RKO (cell line): ENCODE measurements around the gene SRGAP3.

Experiments used
- DNase-seq: peaks from one replicate; pipeline ENCODE4 v3.0.0-alpha.2; 2016; ENCODE audit warnings: low spot score

Gene SRGAP3

GRCh38 chr3:9081184-9081818 lies 168.1 kb downstream of the SRGAP3 start:
- DNase-seq = no peak

GRCh38 chr3:9080163-9080562 lies 169.3 kb downstream of the SRGAP3 start:
- DNase-seq = no peak

- no peak for DNase-seq
Measured at GRCh38 chr3:9079676-9080075, 169.8 kb downstream of the SRGAP3 start.

- no peak for DNase-seq
Measured at GRCh38 chr3:9078561-9079240, 170.7 kb downstream of the SRGAP3 start.

GRCh38 chr3:9077029-9077428 lies 172.4 kb downstream of the SRGAP3 start:
- no peak for DNase-seq

- DNase-seq = no peak
Measured at GRCh38 chr3:9075762-9076161, 173.7 kb downstream of the SRGAP3 start.

GRCh38 chr3:9074079-9074478 lies 175.4 kb downstream of the SRGAP3 start:
- DNase-seq = no peak

GRCh38 chr3:9072667-9073009 lies 176.8 kb downstream of the SRGAP3 start:
- DNase-seq = no peak

GRCh38 chr3:9071936-9072666 lies 177.3 kb downstream of the SRGAP3 start:
- DNase-seq = no peak

- DNase-seq = no peak
Measured at GRCh38 chr3:9070961-9071360, 178.5 kb downstream of the SRGAP3 start.

- no peak for DNase-seq
Measured at GRCh38 chr3:9069971-9070370, 179.5 kb downstream of the SRGAP3 start.

- DNase-seq = no peak
Measured at GRCh38 chr3:9068051-9068450, 181.4 kb downstream of the SRGAP3 start.

GRCh38 chr3:9067352-9067975 lies 182.0 kb downstream of the SRGAP3 start:
- DNase-seq = peak; percentile 74

- no peak for DNase-seq
Measured at GRCh38 chr3:9066775-9067174, 182.7 kb downstream of the SRGAP3 start.

- DNase-seq = no peak
Measured at GRCh38 chr3:9066141-9066540, 183.3 kb downstream of the SRGAP3 start.

- DNase-seq = no peak
Measured at GRCh38 chr3:9064850-9065249, 184.6 kb downstream of the SRGAP3 start.

GRCh38 chr3:9064251-9064650 lies 185.2 kb downstream of the SRGAP3 start:
- DNase-seq = no peak

GRCh38 chr3:9062570-9062969 lies 186.9 kb downstream of the SRGAP3 start:
- DNase-seq = no peak

- no peak for DNase-seq
Measured at GRCh38 chr3:9061634-9062033, 187.8 kb downstream of the SRGAP3 start.

- no peak for DNase-seq
Measured at GRCh38 chr3:9059489-9060400, 189.7 kb downstream of the SRGAP3 start.

- DNase-seq = no peak
Measured at GRCh38 chr3:9056581-9056980, 192.9 kb downstream of the SRGAP3 start.
